CD14-positive monocyte (primary cell): ENCODE measurements around the gene SEMA5B. TPM values are rescaled to one million over a fixed set of nuclear protein-coding genes. Genes with fewer than 3 reads are reported as not detected.

Experiments used
- DNase-seq, 3 donors: peaks; one replicate each; pipeline ENCODE4 v3.0.0-alpha.2; 2011 to 2022
- H2AFZ ChIP-seq: 2 replicates; pipeline ENCODE4 v1.6.0; 2012; ENCODE audit warnings: mild to moderate bottlenecking, low read depth, low read length, inconsistent platforms; ENCODE audit not compliant: insufficient read depth, poor library complexity, severe bottlenecking
- H3K27ac ChIP-seq, 2 donors: 1 replicate in 1 of 2; 2 replicates in 1 of 2; pipeline ENCODE4 v1.5.1; 2012 to 2013; ENCODE audit warnings: low read length in 2 of 2, control low read depth in 1 of 2, inconsistent platforms in 1 of 2, low read depth in 1 of 2, mild to moderate bottlenecking in 1 of 2
- H3K27me3 ChIP-seq, 2 donors: one replicate each; pipeline versions ENCODE4 v1.6.0 to v1.6.1; 2011 to 2013; ENCODE audit warnings: low read length in 2 of 2; ENCODE audit not compliant: control insufficient read depth in 2 of 2, insufficient read depth in 2 of 2
- H3K36me3 ChIP-seq, 2 donors: replicated peaks in 1 of 2; 1 replicate in 1 of 2; 2 replicates in 1 of 2; pipeline versions ENCODE4 v1.5.1 to v1.6.1; 2012 to 2013; ENCODE audit warnings: low read length in 2 of 2, control low read depth in 1 of 2, inconsistent platforms in 1 of 2, mild to moderate bottlenecking in 1 of 2; ENCODE audit not compliant: insufficient read depth in 2 of 2, control insufficient read depth in 1 of 2
- H3K4me1 ChIP-seq, 2 donors: 1 replicate in 1 of 2; 2 replicates in 1 of 2; pipeline versions ENCODE4 v1.5.1 to v1.6.1; 2012 to 2013; ENCODE audit warnings: low read length in 2 of 2, control low read depth in 1 of 2, inconsistent platforms in 1 of 2, mild to moderate bottlenecking in 1 of 2, moderate library complexity in 1 of 2; ENCODE audit not compliant: insufficient read depth in 2 of 2, control insufficient read depth in 1 of 2
- H3K4me2 ChIP-seq: replicated peaks from 2 replicates; pipeline ENCODE3; 2012; ENCODE audit warnings: low read length, moderate library complexity, mild to moderate bottlenecking; ENCODE audit not compliant: poor library complexity, severe bottlenecking; ENCODE audit errors: extremely low read depth
- H3K4me3 ChIP-seq, 3 experiments: fragments of 200-600 bp in 1 of 3; sonication (generic) in 1 of 3; replicated peaks in 1 of 3; 1 replicate in 2 of 3; 2 replicates in 1 of 3; pipeline ENCODE4 v1.5.1; 2011 to 2013; ENCODE audit warnings: low read length in 3 of 3, mild to moderate bottlenecking in 3 of 3, control low read depth in 2 of 3, low read depth in 2 of 3, inconsistent platforms in 1 of 3, moderate library complexity in 1 of 3
- H3K79me2 ChIP-seq: 2 replicates; pipeline ENCODE4 v1.6.0; 2012; ENCODE audit warnings: mild to moderate bottlenecking, control low read depth, inconsistent platforms, low read length, moderate library complexity; ENCODE audit not compliant: insufficient read depth
- H3K9ac ChIP-seq: 2 replicates; pipeline ENCODE4 v1.6.0; 2017; ENCODE audit warnings: low read length, mild to moderate bottlenecking; ENCODE audit not compliant: insufficient read depth, poor library complexity, severe bottlenecking
- H3K9me3 ChIP-seq, 2 donors: replicated peaks in 1 of 2; 1 replicate in 1 of 2; 2 replicates in 1 of 2; pipeline versions ENCODE4 v1.5.1 to v1.6.1; 2012 to 2013; ENCODE audit warnings: low read length in 2 of 2, control low read depth in 1 of 2; ENCODE audit not compliant: control insufficient read depth in 1 of 2, insufficient read depth in 1 of 2
- H4K20me1 ChIP-seq: 2 replicates; pipeline ENCODE4 v1.6.0; 2012; ENCODE audit warnings: mild to moderate bottlenecking, low read length, control low read depth, moderate library complexity; ENCODE audit not compliant: insufficient read depth
- H3K27ac Mint-ChIP-seq, 7 donors: one replicate each; pipeline ENCODE4 v1.8.0; 2020; ENCODE audit warnings: mild to moderate bottlenecking in 7 of 7, mixed read lengths in 7 of 7, moderate library complexity in 6 of 7, inconsistent platforms in 2 of 7
- H3K27me3 Mint-ChIP-seq, 3 donors: one replicate each; pipeline ENCODE4 v1.8.0; 2021 to 2022; ENCODE audit warnings: low read depth in 3 of 3, mild to moderate bottlenecking in 3 of 3, mixed read lengths in 3 of 3, moderate library complexity in 3 of 3, inconsistent platforms in 1 of 3
- H3K36me3 Mint-ChIP-seq, 2 donors: one replicate each; pipeline ENCODE4 v1.8.0; 2020; ENCODE audit warnings: mixed read lengths in 2 of 2, inconsistent platforms in 1 of 2, mild to moderate bottlenecking in 1 of 2
- H3K4me1 Mint-ChIP-seq: one replicate; pipeline ENCODE4 v1.8.0; 2020; ENCODE audit warnings: mild to moderate bottlenecking, mixed read lengths
- H3K4me3 Mint-ChIP-seq, 2 donors: one replicate each; pipeline ENCODE4 v1.8.0; 2020; ENCODE audit warnings: mild to moderate bottlenecking in 2 of 2, mixed read lengths in 2 of 2, moderate library complexity in 1 of 2
- H3K9me3 Mint-ChIP-seq, 7 donors: one replicate each; pipeline ENCODE4 v1.8.0; 2020 to 2022; ENCODE audit warnings: mixed read lengths in 7 of 7, mild to moderate bottlenecking in 6 of 7, moderate library complexity in 6 of 7, inconsistent platforms in 2 of 7
- WGBS: methylation state at CpG from one replicate; pipeline ENCODE4 v1.1.5; 2013; ENCODE audit warnings: missing lambda C conversion rate; ENCODE audit not compliant: insufficient coverage; 5-methylcytosine and 5-hydroxymethylcytosine counted together
- intact Hi-C, 2 donors: fragments of 100-400 bp; cut with micrococcal nuclease; formaldehyde crosslinking; loops; one replicate each; pipeline versions ENCODE4 v1.15.0 to v1.15.1; 2023
- polyA minus RNA-seq: library from RNA; depleted of rRNA, polyadenylated mRNA; stranded (reverse); fragments of >200 nt; gene quantifications from 2 replicates; pipeline ENCODE4 v1.2.3, GENCODE V29; 2012
- polyA plus RNA-seq, 3 donors: library from polyadenylated mRNA; depleted of rRNA in 1 of 3; unstranded in 2 of 3; stranded (reverse) in 1 of 3; fragments of 300-500 nt in 2 of 3; fragments of >200 nt in 1 of 3; fragmentation: Illumina TruSeq in 2 of 3; gene quantifications; 1 replicate in 2 of 3; 2 replicates in 1 of 3; pipeline ENCODE4 v1.2.3, GENCODE V29; 2012 to 2021
- total RNA-seq, 12 experiments: library from RNA in 1 of 12; stranded (reverse) in 1 of 12; fragments of 120-200 nt in 1 of 12; gene quantifications; one replicate each; pipeline ENCODE4 v1.2.4 and lab custom pipeline; 2013 to 2026; ENCODE audit warnings: mixed read lengths in 6 of 12, inconsistent platforms in 1 of 12
- TF ChIP-seq, protein P1 (sequence below): fragments of 200-600 bp; IDR thresholded peaks from one replicate; pipeline ENCODE4 v1.8.0; 2022; ENCODE audit warnings: antibody characterized with exemption, mild to moderate bottlenecking

The SEMA5B gene, protein sequence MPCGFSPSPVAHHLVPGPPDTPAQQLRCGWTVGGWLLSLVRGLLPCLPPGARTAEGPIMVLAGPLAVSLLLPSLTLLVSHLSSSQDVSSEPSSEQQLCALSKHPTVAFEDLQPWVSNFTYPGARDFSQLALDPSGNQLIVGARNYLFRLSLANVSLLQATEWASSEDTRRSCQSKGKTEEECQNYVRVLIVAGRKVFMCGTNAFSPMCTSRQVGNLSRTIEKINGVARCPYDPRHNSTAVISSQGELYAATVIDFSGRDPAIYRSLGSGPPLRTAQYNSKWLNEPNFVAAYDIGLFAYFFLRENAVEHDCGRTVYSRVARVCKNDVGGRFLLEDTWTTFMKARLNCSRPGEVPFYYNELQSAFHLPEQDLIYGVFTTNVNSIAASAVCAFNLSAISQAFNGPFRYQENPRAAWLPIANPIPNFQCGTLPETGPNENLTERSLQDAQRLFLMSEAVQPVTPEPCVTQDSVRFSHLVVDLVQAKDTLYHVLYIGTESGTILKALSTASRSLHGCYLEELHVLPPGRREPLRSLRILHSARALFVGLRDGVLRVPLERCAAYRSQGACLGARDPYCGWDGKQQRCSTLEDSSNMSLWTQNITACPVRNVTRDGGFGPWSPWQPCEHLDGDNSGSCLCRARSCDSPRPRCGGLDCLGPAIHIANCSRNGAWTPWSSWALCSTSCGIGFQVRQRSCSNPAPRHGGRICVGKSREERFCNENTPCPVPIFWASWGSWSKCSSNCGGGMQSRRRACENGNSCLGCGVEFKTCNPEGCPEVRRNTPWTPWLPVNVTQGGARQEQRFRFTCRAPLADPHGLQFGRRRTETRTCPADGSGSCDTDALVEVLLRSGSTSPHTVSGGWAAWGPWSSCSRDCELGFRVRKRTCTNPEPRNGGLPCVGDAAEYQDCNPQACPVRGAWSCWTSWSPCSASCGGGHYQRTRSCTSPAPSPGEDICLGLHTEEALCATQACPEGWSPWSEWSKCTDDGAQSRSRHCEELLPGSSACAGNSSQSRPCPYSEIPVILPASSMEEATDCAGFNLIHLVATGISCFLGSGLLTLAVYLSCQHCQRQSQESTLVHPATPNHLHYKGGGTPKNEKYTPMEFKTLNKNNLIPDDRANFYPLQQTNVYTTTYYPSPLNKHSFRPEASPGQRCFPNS
- total RNA-seq (2013): 0.04 TPM
- polyA plus RNA-seq: not detected
- not detected in 2 replicates for polyA minus RNA-seq
- 0 to 2.3 (median 0.13) reads per million in 11 experiments for total RNA-seq (lab: John Stamatoyannopoulos, UW)

DNA sequence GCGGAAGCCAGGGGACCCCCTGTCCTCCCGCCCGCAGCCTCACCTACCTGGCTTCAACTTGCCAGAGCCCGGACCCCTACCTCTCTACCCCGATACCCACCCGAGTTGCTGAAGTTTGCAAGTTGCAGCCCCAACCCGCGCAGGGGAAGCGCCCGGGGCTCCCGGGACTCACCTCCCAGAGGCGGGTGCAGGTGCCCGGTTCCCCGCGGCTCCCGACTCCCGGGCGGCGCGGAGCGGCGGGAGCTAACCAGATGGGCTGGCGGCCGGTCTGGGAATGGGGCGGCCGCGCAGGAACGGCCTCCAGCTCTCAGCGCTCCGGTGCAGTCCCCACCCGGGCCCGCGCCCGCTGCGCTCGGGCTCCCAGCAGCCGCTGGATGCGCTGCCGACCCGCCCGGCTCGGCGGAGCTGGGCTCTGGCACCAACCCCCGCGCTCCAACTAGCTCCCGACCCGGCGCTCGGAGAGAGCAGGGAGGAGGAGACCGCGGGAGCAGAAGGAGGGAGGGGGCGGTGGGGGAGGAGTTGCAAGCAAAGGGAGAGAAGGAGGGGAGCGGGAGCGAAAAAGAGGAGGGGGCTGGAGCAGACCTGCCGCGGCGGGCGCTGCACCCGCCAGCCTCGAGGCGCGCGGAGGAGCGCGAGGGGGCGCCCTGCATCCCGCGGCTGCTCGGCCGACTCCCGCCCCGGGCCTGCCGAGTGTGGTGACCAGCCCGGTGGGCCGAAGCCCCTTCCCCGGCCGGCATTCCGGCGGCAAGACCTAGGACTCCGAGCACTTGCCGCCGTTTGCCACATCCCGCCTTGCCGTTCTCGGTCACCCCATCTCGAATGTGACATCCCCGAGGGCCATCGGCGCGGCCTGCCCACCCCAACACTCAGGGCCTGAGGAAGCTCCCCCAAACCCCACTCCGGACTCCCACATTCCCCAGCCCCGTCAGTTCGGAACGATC lies at the start of gene SEMA5B:
TSS of gene SEMA5B (minus strand) at position 472 of the 941 bp plus-strand sequence. CDS start 66,500 bp downstream, outside the sequence.
- H3K27me3 ChIP-seq: peaks cover 65 to 86% of the 10 kb centered on the region in 2 donors
- under 1% methylated on average over 85 of the region's 94 CpGs for WGBS
- peaks cover 3 to 42% (median 34%) of the 10 kb centered on the region in 3 donors for H3K27me3 Mint-ChIP-seq
- H3K9me3 Mint-ChIP-seq: peaks cover 0 to 21% (median 11%) of the 10 kb centered on the region in 7 donors
- intact Hi-C loops: no loop called here
- H3K27ac ChIP-seq: no peak within 1 kb of the TSS
- H2AFZ ChIP-seq: peak within 1 kb of the TSS; percentile 86
- peak within 1 kb of the TSS; percentile 93 for H3K4me2 ChIP-seq
- H3K79me2 ChIP-seq: no peaks in the 10 kb centered on the region
- peak in 2 of 3 donors; percentile 12 to 14 for DNase-seq
- peak within 1 kb of the TSS; percentile 10 to 82 (median 47) for H3K4me3 ChIP-seq
- H3K9me3 ChIP-seq: peaks cover 0 to 16% of the 10 kb centered on the region in 2 donors
- H3K27ac Mint-ChIP-seq: peak within 1 kb of the TSS in 1 of 7 donors; percentile 10
- H3K36me3 Mint-ChIP-seq: peaks cover 7 to 16% of the 10 kb centered on the region in 2 donors
- H3K4me1 ChIP-seq: peaks cover 22 to 27% of the 10 kb centered on the region in 2 donors
- H4K20me1 ChIP-seq: no peaks in the 10 kb centered on the region
- H3K36me3 ChIP-seq: no peaks in the 10 kb centered on the region
- peaks cover 23% of the 10 kb centered on the region for H3K4me1 Mint-ChIP-seq
- TF ChIP-seq, protein P1, sequence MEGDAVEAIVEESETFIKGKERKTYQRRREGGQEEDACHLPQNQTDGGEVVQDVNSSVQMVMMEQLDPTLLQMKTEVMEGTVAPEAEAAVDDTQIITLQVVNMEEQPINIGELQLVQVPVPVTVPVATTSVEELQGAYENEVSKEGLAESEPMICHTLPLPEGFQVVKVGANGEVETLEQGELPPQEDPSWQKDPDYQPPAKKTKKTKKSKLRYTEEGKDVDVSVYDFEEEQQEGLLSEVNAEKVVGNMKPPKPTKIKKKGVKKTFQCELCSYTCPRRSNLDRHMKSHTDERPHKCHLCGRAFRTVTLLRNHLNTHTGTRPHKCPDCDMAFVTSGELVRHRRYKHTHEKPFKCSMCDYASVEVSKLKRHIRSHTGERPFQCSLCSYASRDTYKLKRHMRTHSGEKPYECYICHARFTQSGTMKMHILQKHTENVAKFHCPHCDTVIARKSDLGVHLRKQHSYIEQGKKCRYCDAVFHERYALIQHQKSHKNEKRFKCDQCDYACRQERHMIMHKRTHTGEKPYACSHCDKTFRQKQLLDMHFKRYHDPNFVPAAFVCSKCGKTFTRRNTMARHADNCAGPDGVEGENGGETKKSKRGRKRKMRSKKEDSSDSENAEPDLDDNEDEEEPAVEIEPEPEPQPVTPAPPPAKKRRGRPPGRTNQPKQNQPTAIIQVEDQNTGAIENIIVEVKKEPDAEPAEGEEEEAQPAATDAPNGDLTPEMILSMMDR: peak; percentile 42
- peak within 1 kb of the TSS; percentile 90 to 98 for H3K4me3 Mint-ChIP-seq
- H3K9ac ChIP-seq: peak within 1 kb of the TSS; percentile 47
